Measurements from ENCODE around the gene RYR3.

DNA sequence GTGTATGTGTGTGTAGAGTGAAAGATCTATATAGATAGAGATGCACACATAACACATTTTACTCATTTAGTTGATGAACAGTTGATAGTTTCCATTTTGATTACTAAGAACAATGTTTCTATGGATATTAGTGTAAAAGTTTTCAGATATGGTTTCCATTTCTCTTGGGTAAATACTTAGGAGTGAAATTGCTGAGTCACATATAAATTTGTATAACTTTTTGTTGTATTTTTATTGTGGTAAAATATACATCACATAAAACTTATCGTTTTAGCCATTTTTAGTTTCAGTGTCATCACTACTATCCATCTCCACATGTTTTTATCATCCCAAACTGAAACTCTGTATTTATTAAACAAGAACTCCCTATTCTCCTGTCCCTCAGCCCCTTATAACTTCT is 258.3 kb downstream of the RYR3 start:
- TF ChIP-seq, protein P1, sequence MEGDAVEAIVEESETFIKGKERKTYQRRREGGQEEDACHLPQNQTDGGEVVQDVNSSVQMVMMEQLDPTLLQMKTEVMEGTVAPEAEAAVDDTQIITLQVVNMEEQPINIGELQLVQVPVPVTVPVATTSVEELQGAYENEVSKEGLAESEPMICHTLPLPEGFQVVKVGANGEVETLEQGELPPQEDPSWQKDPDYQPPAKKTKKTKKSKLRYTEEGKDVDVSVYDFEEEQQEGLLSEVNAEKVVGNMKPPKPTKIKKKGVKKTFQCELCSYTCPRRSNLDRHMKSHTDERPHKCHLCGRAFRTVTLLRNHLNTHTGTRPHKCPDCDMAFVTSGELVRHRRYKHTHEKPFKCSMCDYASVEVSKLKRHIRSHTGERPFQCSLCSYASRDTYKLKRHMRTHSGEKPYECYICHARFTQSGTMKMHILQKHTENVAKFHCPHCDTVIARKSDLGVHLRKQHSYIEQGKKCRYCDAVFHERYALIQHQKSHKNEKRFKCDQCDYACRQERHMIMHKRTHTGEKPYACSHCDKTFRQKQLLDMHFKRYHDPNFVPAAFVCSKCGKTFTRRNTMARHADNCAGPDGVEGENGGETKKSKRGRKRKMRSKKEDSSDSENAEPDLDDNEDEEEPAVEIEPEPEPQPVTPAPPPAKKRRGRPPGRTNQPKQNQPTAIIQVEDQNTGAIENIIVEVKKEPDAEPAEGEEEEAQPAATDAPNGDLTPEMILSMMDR (IDR thresholded peaks at IDR 0.05; ENCODE audit: low read length) = no peak
- no peak for TF ChIP-seq EZH2 (optimal IDR thresholded peaks at IDR 0.05; ENCODE audit: low read depth, low read length)
